Hepatocyte (in vitro differentiated cells): ENCODE measurements around the gene AK5. TPM values are rescaled to one million over a fixed set of nuclear protein-coding genes. Genes with fewer than 3 reads are reported as not detected.

Experiments
- DNase-seq: peaks from one replicate; pipeline ENCODE4 v3.0.0-alpha.2; 2016; ENCODE audit warnings: low spot score
- H2AFZ ChIP-seq: fragments of 200-600 bp; sonication (generic); 2 replicates; pipeline ENCODE4 v1.6.0; 2016; ENCODE audit warnings: antibody characterized with exemption, mild to moderate bottlenecking
- H3K27ac ChIP-seq: fragments of 200-600 bp; sonication (generic); 2 replicates; pipeline ENCODE4 v1.5.1; 2016; ENCODE audit warnings: mild to moderate bottlenecking
- H3K27me3 ChIP-seq: fragments of 200-600 bp; sonication (generic); 2 replicates; pipeline ENCODE4 v1.6.1; 2016
- H3K36me3 ChIP-seq: fragments of 200-600 bp; sonication (generic); replicated peaks from 2 replicates; pipeline ENCODE4 v1.5.1; 2016; ENCODE audit warnings: low read depth; ENCODE audit not compliant: insufficient read depth
- H3K4me1 ChIP-seq: fragments of 200-600 bp; sonication (generic); 2 replicates; pipeline ENCODE4 v1.5.1; 2016; ENCODE audit warnings: mild to moderate bottlenecking, moderate library complexity; ENCODE audit not compliant: insufficient read depth
- H3K4me2 ChIP-seq: fragments of 200-600 bp; sonication (generic); 2 replicates; pipeline ENCODE4 v1.6.0; 2016
- H3K4me3 ChIP-seq: fragments of 200-600 bp; sonication (generic); 2 replicates; pipeline ENCODE4 v1.5.1; 2016; ENCODE audit warnings: mild to moderate bottlenecking
- H3K79me2 ChIP-seq: fragments of 200-600 bp; sonication (generic); 2 replicates; pipeline ENCODE4 v1.6.0; 2017; ENCODE audit warnings: mild to moderate bottlenecking
- H3K9me2 ChIP-seq: fragments of 200-600 bp; sonication (generic); replicated peaks from 2 replicates; pipeline ENCODE4 v1.6.0; 2017; ENCODE audit warnings: mild to moderate bottlenecking; ENCODE audit not compliant: insufficient read depth
- H3K9me3 ChIP-seq: fragments of 200-600 bp; sonication (generic); 2 replicates; pipeline ENCODE4 v1.5.1; 2016; ENCODE audit warnings: low read depth, mild to moderate bottlenecking
- H4K20me1 ChIP-seq: fragments of 200-600 bp; sonication (generic); 2 replicates; pipeline ENCODE4 v1.6.0; 2016; ENCODE audit warnings: mild to moderate bottlenecking; ENCODE audit not compliant: insufficient read depth, poor library complexity, severe bottlenecking
- EZH2 ChIP-seq: fragments of 200-600 bp; sonication (generic); IDR thresholded peaks from 2 replicates; pipeline ENCODE4 v1.6.1; 2016; ENCODE audit warnings: antibody characterized with exemption, mild to moderate bottlenecking, borderline replicate concordance
- EZH2phosphoT487 ChIP-seq: fragments of 200-600 bp; sonication (generic); IDR thresholded peaks from one replicate; pipeline ENCODE4 v1.6.1; 2018; ENCODE audit warnings: antibody characterized with exemption, mild to moderate bottlenecking, low read depth, moderate library complexity; ENCODE audit not compliant: unreplicated experiment, severe bottlenecking
- WGBS: methylation state at CpG from one replicate; pipeline ENCODE4 v1.1.6; 2016; ENCODE audit warnings: low lambda C conversion rate; ENCODE audit errors: missing lambda C conversion rate; 5-methylcytosine and 5-hydroxymethylcytosine counted together
- polyA plus RNA-seq: library from polyadenylated mRNA; unstranded; fragments of >200 nt; fragmentation: Nextera tagmentation; extraction: Ambion mirVana; gene quantifications from 2 replicates; pipeline ENCODE4 v1.2.1, GENCODE V29; 2016
- small RNA-seq: library from RNA; depleted of rRNA; stranded (forward); fragments of <200 nt; gene quantifications from one replicate; pipeline ENCODE3, GENCODE V24; 2014
- total RNA-seq: library from RNA; depleted of rRNA; stranded (reverse); fragments of >200 nt; gene quantifications from 2 replicates; pipeline ENCODE4 v1.2.3, GENCODE V29; 2014
- TF ChIP-seq, protein P1 (sequence below): fragments of 200-600 bp; sonication (generic); IDR thresholded peaks from 2 replicates; pipeline ENCODE4 v1.5.1; 2016; ENCODE audit warnings: antibody characterized with exemption, mild to moderate bottlenecking; ENCODE audit not compliant: poor library complexity

The AK5 gene
- total and polyA plus RNA-seq, 2 experiments from 2014 or later = 0.05 TPM; not detected in 1

DNA sequence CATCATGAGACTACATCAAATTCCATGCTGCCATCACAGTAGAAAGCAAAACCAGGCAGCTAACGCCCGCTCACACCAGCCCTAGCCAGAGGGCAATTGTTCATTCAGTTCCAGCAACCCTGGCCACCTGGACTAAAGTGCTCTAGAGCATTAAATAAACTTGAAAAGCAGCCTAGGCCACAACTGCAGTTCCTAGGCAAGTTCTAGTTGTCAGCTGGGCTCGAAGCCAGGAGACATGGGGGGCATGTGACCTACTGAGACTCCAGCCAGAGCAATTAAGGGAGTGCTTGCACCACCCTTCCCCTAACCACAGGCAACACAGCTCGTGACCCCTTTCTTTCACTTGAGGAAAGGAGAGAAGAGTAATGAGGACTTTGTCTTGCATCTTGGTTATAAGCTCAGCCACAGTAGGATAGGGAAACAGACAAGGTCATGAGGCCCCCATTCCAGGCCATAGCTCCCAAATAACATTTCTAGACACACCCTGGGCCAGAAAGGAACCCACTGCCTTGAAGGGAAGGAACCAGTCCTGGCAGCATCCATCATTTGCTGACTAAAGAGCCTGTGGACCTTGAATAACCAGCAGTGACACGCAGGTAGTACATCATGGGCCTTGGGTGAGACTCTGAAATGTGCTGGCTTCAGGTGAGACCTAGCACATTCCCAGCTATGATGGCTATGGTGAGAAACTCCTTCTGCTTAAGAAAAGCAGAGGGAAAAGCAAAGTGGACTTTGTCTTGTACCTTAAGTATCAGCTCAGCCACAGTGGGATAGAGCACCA is 323.6 kb downstream of the AK5 start:
- H2AFZ ChIP-seq = no peak overlapping the region
- no peak overlapping the region for H3K4me2 ChIP-seq
- TF ChIP-seq EZH2phosphoT487 (no peak), EZH2 (no peak)
- TF ChIP-seq, protein P1, sequence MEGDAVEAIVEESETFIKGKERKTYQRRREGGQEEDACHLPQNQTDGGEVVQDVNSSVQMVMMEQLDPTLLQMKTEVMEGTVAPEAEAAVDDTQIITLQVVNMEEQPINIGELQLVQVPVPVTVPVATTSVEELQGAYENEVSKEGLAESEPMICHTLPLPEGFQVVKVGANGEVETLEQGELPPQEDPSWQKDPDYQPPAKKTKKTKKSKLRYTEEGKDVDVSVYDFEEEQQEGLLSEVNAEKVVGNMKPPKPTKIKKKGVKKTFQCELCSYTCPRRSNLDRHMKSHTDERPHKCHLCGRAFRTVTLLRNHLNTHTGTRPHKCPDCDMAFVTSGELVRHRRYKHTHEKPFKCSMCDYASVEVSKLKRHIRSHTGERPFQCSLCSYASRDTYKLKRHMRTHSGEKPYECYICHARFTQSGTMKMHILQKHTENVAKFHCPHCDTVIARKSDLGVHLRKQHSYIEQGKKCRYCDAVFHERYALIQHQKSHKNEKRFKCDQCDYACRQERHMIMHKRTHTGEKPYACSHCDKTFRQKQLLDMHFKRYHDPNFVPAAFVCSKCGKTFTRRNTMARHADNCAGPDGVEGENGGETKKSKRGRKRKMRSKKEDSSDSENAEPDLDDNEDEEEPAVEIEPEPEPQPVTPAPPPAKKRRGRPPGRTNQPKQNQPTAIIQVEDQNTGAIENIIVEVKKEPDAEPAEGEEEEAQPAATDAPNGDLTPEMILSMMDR = no peak
- H4K20me1 ChIP-seq = no peaks in the 10 kb centered on the region
- H3K4me3 ChIP-seq = no peak overlapping the region
- no peaks in the 10 kb centered on the region for H3K36me3 ChIP-seq
- no peaks in the 10 kb centered on the region for H3K9me2 ChIP-seq
- H3K27ac ChIP-seq = no peak overlapping the region
- H3K4me1 ChIP-seq = peaks cover 3% of the 10 kb centered on the region
- peaks cover 18% of the 10 kb centered on the region for H3K9me3 ChIP-seq
- DNase-seq = peak; percentile 4
- 96% methylated on average over 5 of the region's 5 CpGs for WGBS
- no peaks in the 10 kb centered on the region for H3K27me3 ChIP-seq
- peaks cover 30% of the 10 kb centered on the region for H3K79me2 ChIP-seq

DNA sequence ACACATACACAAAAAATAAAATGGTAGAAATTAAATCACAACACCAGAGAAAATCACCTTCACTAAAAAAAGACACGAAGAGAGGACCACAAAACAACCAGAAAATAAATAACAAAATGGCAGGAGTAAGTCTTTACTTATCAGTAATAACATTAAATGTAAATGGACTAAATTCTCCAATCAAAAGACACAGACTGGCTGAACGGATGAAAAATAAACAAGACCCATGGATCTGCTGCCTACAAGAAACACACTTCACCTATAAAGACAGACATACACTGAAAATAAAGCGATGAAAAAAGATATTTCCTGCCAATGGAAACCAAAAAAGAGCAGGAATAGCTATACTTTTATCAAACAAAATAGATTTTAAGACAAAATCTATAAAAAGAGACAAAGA is 327.1 kb downstream of the AK5 start:
- no peak for DNase-seq
- no peaks in the 10 kb centered on the region for H3K36me3 ChIP-seq
- H3K4me1 ChIP-seq = peaks cover 3% of the 10 kb centered on the region
- no peak overlapping the region for H2AFZ ChIP-seq
- H3K79me2 ChIP-seq = peaks cover 36% of the 10 kb centered on the region
- no peak overlapping the region for H3K4me2 ChIP-seq
- H4K20me1 ChIP-seq = no peaks in the 10 kb centered on the region
- no peak overlapping the region for H3K27ac ChIP-seq
- H3K4me3 ChIP-seq = peak overlapping the region; percentile 21
- H3K27me3 ChIP-seq = no peaks in the 10 kb centered on the region
- H3K9me3 ChIP-seq = peaks cover 18% of the 10 kb centered on the region
- no peaks in the 10 kb centered on the region for H3K9me2 ChIP-seq
- TF ChIP-seq EZH2phosphoT487 = no peak
- TF ChIP-seq, protein P1 = no peak
- no peak for TF ChIP-seq EZH2
- WGBS = 97% methylated on average over 3 of the region's 3 CpGs

Small RNAs within 50 kb of the gene (small RNA-seq; reads per million reads assigned to genes)
- gene RNU7-8P = not detected

Other genes starting within 250 kb of the AK5 start
- 25.4 and 37.1 TPM in 2 replicates for gene PIGK, start 62.6 kb upstream of the AK5 start, total RNA-seq
- 19.4 and 27.4 TPM in 2 replicates for gene PIGK, start 62.6 kb upstream of the AK5 start, polyA plus RNA-seq